Activated CD8-positive, alpha-beta T cell treated with anti-CD3 and anti-CD28 coated beads for 36 hours (primary cell): ENCODE measurements around the gene MRTFB. TPM values are rescaled to one million over a fixed set of nuclear protein-coding genes. Genes with fewer than 3 reads are reported as not detected.
A peak's percentile ranks its signal among the peaks of the same experiment; 100 is the strongest.

Experiments used
- ATAC-seq: fragments of 200-7000 bp; cut with Tn5 transposase; one replicate; pipeline ENCODE4 v1.10.0; 2021; ENCODE audit warnings: mild to moderate bottlenecking, moderate library complexity
- CTCF ChIA-PET: fragments of 350-600 bp; sonication (Branson Sonifier 250); formaldehyde crosslinking; loops from one replicate; lab custom pipeline; 2021; ENCODE audit warnings: antibody characterized with exemption; lab: Charles Lee
- POLR2A ChIA-PET: fragments of 350-600 bp; sonication (Branson Sonifier 250); formaldehyde crosslinking; loops from one replicate; lab custom pipeline; 2021; ENCODE audit warnings: antibody characterized with exemption; lab: Charles Lee
- DNase-seq: peaks from one replicate; pipeline ENCODE4 v3.0.0-alpha.2; 2020
- H3K27ac Mint-ChIP-seq: one replicate; pipeline ENCODE4 v1.8.0; 2021; ENCODE audit warnings: mild to moderate bottlenecking, mixed read lengths
- H3K27me3 Mint-ChIP-seq: one replicate; pipeline ENCODE4 v1.8.0; 2021; ENCODE audit warnings: mixed read lengths
- H3K36me3 Mint-ChIP-seq: one replicate; pipeline ENCODE4 v1.8.0; 2021; ENCODE audit warnings: low read depth, mixed read lengths
- H3K4me1 Mint-ChIP-seq: one replicate; pipeline ENCODE4 v1.8.0; 2021; ENCODE audit warnings: low read depth, mixed read lengths
- H3K4me3 Mint-ChIP-seq: one replicate; pipeline ENCODE4 v1.8.0; 2021; ENCODE audit warnings: mild to moderate bottlenecking, moderate library complexity, mixed read lengths
- H3K9me3 Mint-ChIP-seq: one replicate; pipeline ENCODE4 v1.8.0; 2021; ENCODE audit warnings: mixed read lengths
- intact Hi-C: fragments of 100-400 bp; cut with micrococcal nuclease; formaldehyde crosslinking; loops from one replicate; pipeline ENCODE4 v1.10.0; 2022
- total RNA-seq, 2 experiments: library from RNA; stranded (reverse); gene quantifications; one replicate each; pipeline ENCODE4 v1.2.3, GENCODE V29; 2021
- TF ChIP-seq, protein P1 (sequence below): fragments of 200-600 bp; IDR thresholded peaks from one replicate; pipeline ENCODE4 v1.8.0; 2022; ENCODE audit warnings: antibody characterized with exemption, mild to moderate bottlenecking

The MRTFB gene
- total RNA-seq, 2 experiments from 2014 or later: 10.3 to 12.0 TPM

DNA sequence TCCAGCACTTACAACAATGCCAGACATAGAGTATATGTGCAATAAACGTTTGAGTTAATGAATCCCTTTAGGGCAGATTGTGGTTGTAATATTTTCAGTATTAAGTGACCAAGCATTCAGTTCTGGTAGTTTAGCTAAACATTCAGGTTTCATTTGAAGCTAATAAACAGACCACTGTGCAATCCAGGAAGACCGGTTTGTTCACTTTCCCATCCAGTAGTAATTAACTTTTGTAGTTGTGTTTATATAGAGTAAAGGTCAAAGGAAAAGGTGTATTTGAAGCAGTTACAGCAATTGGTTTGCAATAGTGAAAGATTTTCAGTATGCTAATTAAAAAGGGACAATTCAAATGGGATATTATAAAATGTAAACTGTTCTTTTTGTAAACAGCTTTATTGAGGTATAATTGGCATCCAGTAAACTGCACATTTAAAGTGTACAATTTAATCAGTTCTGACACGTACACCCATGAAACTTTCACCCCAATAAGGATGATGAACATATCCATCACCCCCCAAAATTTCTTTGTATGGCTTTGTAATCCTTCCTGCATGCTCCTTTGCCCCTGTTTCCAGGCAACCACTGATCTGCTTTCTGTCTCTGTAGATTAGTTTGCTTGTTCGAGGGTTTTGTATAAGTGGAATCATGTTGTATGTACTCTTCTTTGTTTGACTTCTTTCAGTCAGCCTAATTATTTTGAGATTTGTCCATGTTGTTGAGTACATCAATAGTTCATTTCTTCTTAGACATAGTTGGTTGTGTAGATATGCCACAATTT, 26.3 kb downstream of the MRTFB start:
- TF ChIP-seq, protein P1, sequence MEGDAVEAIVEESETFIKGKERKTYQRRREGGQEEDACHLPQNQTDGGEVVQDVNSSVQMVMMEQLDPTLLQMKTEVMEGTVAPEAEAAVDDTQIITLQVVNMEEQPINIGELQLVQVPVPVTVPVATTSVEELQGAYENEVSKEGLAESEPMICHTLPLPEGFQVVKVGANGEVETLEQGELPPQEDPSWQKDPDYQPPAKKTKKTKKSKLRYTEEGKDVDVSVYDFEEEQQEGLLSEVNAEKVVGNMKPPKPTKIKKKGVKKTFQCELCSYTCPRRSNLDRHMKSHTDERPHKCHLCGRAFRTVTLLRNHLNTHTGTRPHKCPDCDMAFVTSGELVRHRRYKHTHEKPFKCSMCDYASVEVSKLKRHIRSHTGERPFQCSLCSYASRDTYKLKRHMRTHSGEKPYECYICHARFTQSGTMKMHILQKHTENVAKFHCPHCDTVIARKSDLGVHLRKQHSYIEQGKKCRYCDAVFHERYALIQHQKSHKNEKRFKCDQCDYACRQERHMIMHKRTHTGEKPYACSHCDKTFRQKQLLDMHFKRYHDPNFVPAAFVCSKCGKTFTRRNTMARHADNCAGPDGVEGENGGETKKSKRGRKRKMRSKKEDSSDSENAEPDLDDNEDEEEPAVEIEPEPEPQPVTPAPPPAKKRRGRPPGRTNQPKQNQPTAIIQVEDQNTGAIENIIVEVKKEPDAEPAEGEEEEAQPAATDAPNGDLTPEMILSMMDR: no peak
- ATAC-seq: no peak
- ChIA-PET POLR2A (no interaction called here), CTCF (interaction anchor here (1.1 kb wide), 1 partner anchor 178 kb away, joined by 3 read pairs; the partner anchor contains the start of gene ERCC4)
- H3K36me3 Mint-ChIP-seq: no peaks in the 10 kb centered on the region
- H3K27ac Mint-ChIP-seq: no peak overlapping the region
- H3K4me3 Mint-ChIP-seq: no peak overlapping the region
- no peaks in the 10 kb centered on the region for H3K9me3 Mint-ChIP-seq
- DNase-seq: no peak
- peaks cover 20% of the 10 kb centered on the region for H3K4me1 Mint-ChIP-seq
- intact Hi-C loops: no loop called here
- no peaks in the 10 kb centered on the region for H3K27me3 Mint-ChIP-seq

DNA sequence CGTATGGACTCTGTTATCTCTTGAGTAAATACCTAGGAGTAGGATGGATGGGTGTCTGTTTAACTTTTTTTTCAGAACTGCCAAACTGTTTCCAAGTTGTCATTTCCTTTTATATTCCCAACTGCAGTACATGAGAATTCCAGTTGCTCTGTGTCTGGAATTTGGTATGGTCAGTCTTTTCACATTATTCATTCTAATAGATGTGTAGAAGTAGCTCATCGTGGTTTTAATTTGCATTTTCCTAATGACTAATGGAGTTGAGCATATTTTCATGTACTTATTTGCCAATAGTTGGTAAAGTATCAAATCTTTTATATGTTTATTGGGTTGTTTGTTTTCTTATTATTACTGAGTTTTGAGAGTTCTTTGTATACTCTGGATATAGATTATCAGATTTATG, 27.0 kb downstream of the MRTFB start:
- H3K27me3 Mint-ChIP-seq: no peaks in the 10 kb centered on the region
- TF ChIP-seq, protein P1: no peak
- ATAC-seq (no peak), DNase-seq (no peak)
- no peaks in the 10 kb centered on the region for H3K36me3 Mint-ChIP-seq
- H3K9me3 Mint-ChIP-seq: no peaks in the 10 kb centered on the region
- ChIA-PET CTCF (no interaction called here), POLR2A (no interaction called here)
- H3K4me1 Mint-ChIP-seq: peaks cover 21% of the 10 kb centered on the region
- no peak overlapping the region for H3K27ac Mint-ChIP-seq
- intact Hi-C loops: no loop called here
- H3K4me3 Mint-ChIP-seq: no peak overlapping the region

DNA sequence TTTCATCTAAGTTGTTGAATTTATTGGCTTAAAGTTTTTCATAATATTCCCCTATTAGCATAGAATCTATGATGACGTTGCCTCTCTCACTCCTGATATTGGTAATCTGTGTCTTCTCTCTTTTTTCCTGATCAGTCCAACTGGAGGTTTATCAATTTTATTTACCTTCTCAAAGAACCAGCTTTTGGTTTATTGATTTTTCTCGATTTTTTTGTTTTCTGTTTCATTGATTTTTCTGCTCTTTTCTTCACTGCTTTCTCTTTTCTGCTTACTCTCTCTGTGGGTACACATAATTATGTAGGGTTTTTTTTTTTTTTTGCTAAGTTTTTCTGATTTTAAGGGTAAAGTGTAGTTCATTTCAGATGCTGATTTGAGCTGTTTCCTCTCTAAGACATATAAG, 29.7 kb downstream of the MRTFB start:
- no peaks in the 10 kb centered on the region for H3K9me3 Mint-ChIP-seq
- H3K27ac Mint-ChIP-seq: no peak overlapping the region
- DNase-seq (no peak), ATAC-seq (no peak)
- CTCF ChIA-PET: interaction anchor here (1.6 kb wide), 1 partner anchor 165 kb away, joined by 5 read pairs; no protein-coding TSS in a partner anchor
- no peaks in the 10 kb centered on the region for H3K36me3 Mint-ChIP-seq
- POLR2A ChIA-PET: interaction anchor here (1.2 kb wide), 1 partner anchor 9 kb away, joined by 3 read pairs; no protein-coding TSS in a partner anchor
- peaks cover 30% of the 10 kb centered on the region for H3K4me1 Mint-ChIP-seq
- intact Hi-C loops: no loop called here
- H3K4me3 Mint-ChIP-seq: no peak overlapping the region
- TF ChIP-seq, protein P1: no peak
- no peaks in the 10 kb centered on the region for H3K27me3 Mint-ChIP-seq

DNA sequence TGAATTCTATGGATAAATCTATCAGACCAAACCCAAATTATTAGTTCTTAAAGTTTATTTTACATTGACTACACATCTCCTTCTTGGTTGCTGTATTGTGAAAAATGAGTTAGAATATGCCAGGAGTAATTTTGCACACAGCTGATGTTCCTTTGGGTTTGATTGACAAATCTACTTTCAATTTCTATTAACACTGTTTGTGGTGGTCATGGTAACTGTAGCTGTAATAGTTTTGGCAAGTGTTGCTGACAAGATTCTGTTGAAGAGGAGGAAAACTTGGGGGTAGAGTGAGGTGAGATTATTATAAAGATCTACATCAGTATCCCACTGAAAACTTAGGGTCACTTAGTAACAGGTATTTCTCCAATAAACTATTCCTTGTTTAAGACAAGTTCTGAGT, 30.3 kb downstream of the MRTFB start:
- Mint-ChIP-seq H3K9me3 (no peaks in the 10 kb centered on the region), H3K36me3 (no peaks in the 10 kb centered on the region), H3K4me1 (peaks cover 30% of the 10 kb centered on the region), H3K27me3 (no peaks in the 10 kb centered on the region), H3K4me3 (no peak overlapping the region), H3K27ac (no peak overlapping the region)
- ChIA-PET CTCF (interaction anchor here (1.6 kb wide), 1 partner anchor 166 kb away, joined by 5 read pairs; no protein-coding TSS in a partner anchor), POLR2A (interaction anchor here (0.5 to 1.2 kb wide), 2 partner anchors 9 to 83 kb away, joined by 3 read pairs; no protein-coding TSS in a partner anchor)
- TF ChIP-seq, protein P1: no peak
- ATAC-seq: peak; percentile 55
- intact Hi-C loops: no loop called here
- DNase-seq: no peak
